K562 (cell line): ENCODE measurements around the gene GTF2H4. TPM values are rescaled to one million over a fixed set of nuclear protein-coding genes. Genes with fewer than 3 reads are reported as not detected.

Experiments
- BHLHE40 ChIP-seq: IDR thresholded peaks from 2 replicates; pipeline ENCODE4 v1.6.1; 2011; ENCODE audit warnings: low read length, improper control_type of control experiment
- CREB3L1 ChIP-seq: fragments of 450-650 bp; IDR thresholded peaks from 2 replicates; pipeline ENCODE4 v1.6.1; 2014; ENCODE audit warnings: low read depth, mild to moderate bottlenecking, moderate library complexity, borderline replicate concordance
- DEAF1 ChIP-seq: fragments of 450-650 bp; formaldehyde crosslinking; IDR thresholded peaks from 2 replicates; pipeline ENCODE4 v1.4.0; 2020; ENCODE audit warnings: mild to moderate bottlenecking, moderate library complexity
- HES1 ChIP-seq: fragments of 450-650 bp; IDR thresholded peaks from 2 replicates; pipeline ENCODE4 v1.6.1; 2016; ENCODE audit warnings: low read depth, mild to moderate bottlenecking, moderate library complexity
- ID3 ChIP-seq, 2 experiments: fragments of 250-450 bp in 1 of 2; fragments of 450-650 bp in 1 of 2; sonication (Bioruptor Pico) in 1 of 2; IDR thresholded peaks; 2 replicates each; pipeline versions ENCODE4 v1.6.1 to v1.8.0; 2016 to 2021; ENCODE audit warnings: mild to moderate bottlenecking in 2 of 2, moderate library complexity in 2 of 2, missing compliant biosample characterization in 1 of 2, missing genetic modification characterization in 1 of 2
- KDM1A ChIP-seq, 2 experiments: fragments of 450-650 bp; IDR thresholded peaks; 2 replicates each; pipeline ENCODE4 v1.6.1; 2016; ENCODE audit warnings: mild to moderate bottlenecking in 2 of 2
- KDM2B ChIP-seq: fragments of 250-450 bp; sonication (Bioruptor Pico); IDR thresholded peaks from 2 replicates; pipeline ENCODE4 v1.8.0; 2021; ENCODE audit warnings: mild to moderate bottlenecking, moderate library complexity
- PML ChIP-seq: IDR thresholded peaks from 2 replicates; pipeline ENCODE4 v1.6.1; 2012; ENCODE audit warnings: low read length, inconsistent platforms
- TEAD1 ChIP-seq, 2 experiments: fragments of 450-650 bp in 1 of 2; sonication (generic) in 1 of 2; formaldehyde crosslinking; IDR thresholded peaks; 2 replicates each; pipeline versions ENCODE4 v1.4.0 to v1.8.0; 2020 to 2022; ENCODE audit warnings: mild to moderate bottlenecking in 2 of 2, missing genetic modification reagents in 1 of 2
- UBTF ChIP-seq, 2 experiments: IDR thresholded peaks; 2 replicates each; pipeline ENCODE4 v1.6.1; 2012; ENCODE audit warnings: improper control_type of control experiment in 2 of 2, low read depth in 2 of 2, low read length in 2 of 2, borderline replicate concordance in 1 of 2
- ZBTB9 ChIP-seq: fragments of 450-650 bp; formaldehyde crosslinking; IDR thresholded peaks from 2 replicates; pipeline ENCODE4 v1.4.0; 2020; ENCODE audit warnings: mild to moderate bottlenecking, moderate library complexity
- ZFX ChIP-seq: sonication (generic); formaldehyde crosslinking; IDR thresholded peaks from 2 replicates; pipeline ENCODE4 v1.8.0; 2022; ENCODE audit warnings: mild to moderate bottlenecking, missing genetic modification reagents, moderate library complexity
- ZNF395 ChIP-seq: fragments of 200-800 bp; sonication (Bioruptor generic); IDR thresholded peaks from 2 replicates; pipeline ENCODE4 v1.6.1; 2017; ENCODE audit warnings: missing genetic modification characterization, missing compliant biosample characterization
- polyA plus RNA-seq, 8 experiments: library from polyadenylated mRNA; depleted of rRNA in 4 of 8; stranded (reverse) in 5 of 8; unstranded in 3 of 8; fragments of >200 nt; fragmentation: Nextera tagmentation in 2 of 8; fragmentation: Illumina TruSeq in 1 of 8; extraction: Ambion mirVana in 2 of 8; extraction: Trizol in 1 of 8; gene quantifications; 2 replicates each; pipeline versions ENCODE4 v1.2.1 to v1.2.3, GENCODE V29; 2011 to 2014; ENCODE audit warnings: inconsistent platforms in 1 of 8, missing spikeins in 1 of 8
- total RNA-seq, 7 experiments: library from RNA; depleted of rRNA in 6 of 7; stranded (reverse); fragments of >200 nt in 6 of 7; fragmentation: Illumina TruSeq in 2 of 7; extraction: Trizol in 2 of 7; gene quantifications; 2 replicates each; pipeline versions ENCODE4 v1.2.1 to v1.2.3, GENCODE V29; 2011 to 2021; ENCODE audit warnings: low replicate concordance in 1 of 7

GTF2H4 gene
- total and polyA plus RNA-seq, 9 of the 15 experiments (the other 6 are each of a cell fraction or from before 2014, with no cell fraction given), result 3.6 to 86.1 (median 39.6) TPM

GRCh38 chr6:30955367-30956042 lies 47.5 kb downstream of the GTF2H4 start (continued):
- TF ChIP-seq ZNF395 (CRISPR knock-in tag) (peak; percentile 82), PML (peak; percentile 60; the same call in 1 of the 2 replicates), BHLHE40 (peak; percentile 12; the same call in 1 of the 2 replicates), KDM2B (CRISPR knock-in tag) (peak; percentile 45; the same call in 1 of the 2 replicates), UBTF (IDR thresholded peaks at IDR 0.05; ENCODE audit: borderline replicate concordance in 1 of 2, low read depth in 2 of 2, low read length in 2 of 2) (peak; percentile 56 to 66; a peak in 1 of 4 replicates), TEAD1 (CRISPR knock-in tag; IDR thresholded peaks at IDR 0.05) (0 out of 4 replicates have a peak, but pooled peaks of 1 of the 2 experiments have one; percentile 32), HES1 (peak; percentile 82), ZBTB9 (CRISPR knock-in tag) (peak; percentile 70), KDM1A (IDR thresholded peaks at IDR 0.05) (peak; percentile 82 to 83), DEAF1 (CRISPR knock-in tag) (no peak), ID3 (CRISPR knock-in tag; IDR thresholded peaks at IDR 0.05) (0 out of 2 replicates have a peak, but pooled peaks have one; percentile 23), ID3 (tag; IDR thresholded peaks at IDR 0.05) (0 out of 2 replicates have a peak, but pooled peaks have one; percentile 54), CREB3L1 (peak; percentile 75), ZFX (CRISPR knock-in tag) (peak; percentile 53)
